HG02852 (cell line): Measurements from ENCODE around the gene SATL1.
"Not testable (repeated sequence)": the region's sequence is repeated elsewhere in the genome, so short reads cannot be mapped to it uniquely, and the experiment has no call there.

Experiments
- ATAC-seq: cut with Tn5 transposase; IDR thresholded peaks from one replicate; pipeline ENCODE4 v1.9.1; 2021; ENCODE audit warnings: mild to moderate bottlenecking, moderate library complexity; ENCODE audit not compliant: unreplicated experiment

SATL1 gene, protein sequence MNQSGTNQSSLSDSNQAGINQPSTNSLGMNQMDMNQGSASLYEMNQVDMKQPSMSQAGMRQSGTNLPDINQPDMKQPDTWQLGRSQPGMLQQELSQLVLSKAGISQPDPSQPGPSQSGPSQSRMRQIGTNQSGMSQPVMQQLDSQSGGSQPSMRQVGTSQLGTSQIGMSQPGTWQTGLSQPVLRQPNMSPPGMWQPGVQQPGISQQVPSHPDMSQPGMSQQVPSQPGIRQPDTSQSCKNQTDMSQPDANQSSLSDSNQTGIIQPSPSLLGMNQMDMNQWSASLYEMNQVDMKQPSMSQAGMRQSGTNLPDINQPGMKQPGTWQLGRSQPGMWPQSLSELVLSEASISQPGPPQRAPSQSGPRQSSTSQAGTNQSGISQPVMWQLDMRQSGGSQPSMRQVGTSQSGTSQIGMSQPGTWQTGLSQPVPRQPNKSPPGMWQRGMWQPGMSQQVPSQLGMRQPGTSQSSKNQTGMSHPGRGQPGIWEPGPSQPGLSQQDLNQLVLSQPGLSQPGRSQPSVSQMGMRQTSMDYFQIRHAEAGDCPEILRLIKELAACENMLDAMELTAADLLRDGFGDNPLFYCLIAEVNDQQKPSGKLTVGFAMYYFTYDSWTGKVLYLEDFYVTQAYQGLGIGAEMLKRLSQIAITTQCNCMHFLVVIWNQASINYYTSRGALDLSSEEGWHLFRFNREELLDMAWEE

DNA sequence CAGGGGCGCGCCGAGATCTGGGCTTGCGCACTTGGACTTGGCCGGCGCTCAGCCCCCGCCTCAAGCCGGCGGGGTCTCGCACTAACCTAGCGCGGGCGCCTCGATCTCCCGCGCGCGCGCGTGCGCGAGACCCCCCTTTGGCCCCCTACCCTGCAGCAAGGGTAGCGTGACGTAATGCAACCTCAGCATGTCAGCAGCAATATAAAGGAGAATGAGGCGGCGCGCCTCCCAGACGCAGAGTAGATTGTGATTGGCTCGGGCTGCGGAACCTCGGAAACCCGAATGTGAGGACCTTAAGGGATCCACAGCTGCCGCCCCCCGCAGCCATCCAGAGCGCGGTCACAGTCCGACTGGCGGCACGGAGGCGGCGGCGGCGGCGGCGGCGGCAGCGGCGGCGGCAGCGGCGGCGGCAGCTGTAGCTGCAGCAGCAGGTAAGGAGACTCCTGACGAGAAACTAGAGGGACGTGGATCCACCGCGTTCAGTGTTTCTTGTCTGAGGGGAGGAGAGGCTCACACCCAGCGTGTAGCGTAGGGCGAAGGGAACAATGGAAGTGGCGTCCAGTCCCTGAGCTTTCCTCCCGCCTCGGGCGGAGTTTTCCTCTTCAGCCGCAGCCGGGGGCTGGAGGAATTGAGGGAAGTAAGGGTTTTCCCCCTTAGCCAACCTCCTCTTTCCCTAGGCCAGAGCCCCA lies at the start of gene SATL1, which contains the start of gene ZNF711:
Gene SATL1 (minus strand): TSS at position 19 of the 689 bp plus-strand sequence. CDS start 134,811 bp downstream, outside the sequence.
Gene ZNF711 (plus strand): TSS at position 231 of the 689 bp plus-strand sequence. CDS start 3,582 bp downstream, outside the sequence.
- peak; percentile 64 for ATAC-seq

DNA sequence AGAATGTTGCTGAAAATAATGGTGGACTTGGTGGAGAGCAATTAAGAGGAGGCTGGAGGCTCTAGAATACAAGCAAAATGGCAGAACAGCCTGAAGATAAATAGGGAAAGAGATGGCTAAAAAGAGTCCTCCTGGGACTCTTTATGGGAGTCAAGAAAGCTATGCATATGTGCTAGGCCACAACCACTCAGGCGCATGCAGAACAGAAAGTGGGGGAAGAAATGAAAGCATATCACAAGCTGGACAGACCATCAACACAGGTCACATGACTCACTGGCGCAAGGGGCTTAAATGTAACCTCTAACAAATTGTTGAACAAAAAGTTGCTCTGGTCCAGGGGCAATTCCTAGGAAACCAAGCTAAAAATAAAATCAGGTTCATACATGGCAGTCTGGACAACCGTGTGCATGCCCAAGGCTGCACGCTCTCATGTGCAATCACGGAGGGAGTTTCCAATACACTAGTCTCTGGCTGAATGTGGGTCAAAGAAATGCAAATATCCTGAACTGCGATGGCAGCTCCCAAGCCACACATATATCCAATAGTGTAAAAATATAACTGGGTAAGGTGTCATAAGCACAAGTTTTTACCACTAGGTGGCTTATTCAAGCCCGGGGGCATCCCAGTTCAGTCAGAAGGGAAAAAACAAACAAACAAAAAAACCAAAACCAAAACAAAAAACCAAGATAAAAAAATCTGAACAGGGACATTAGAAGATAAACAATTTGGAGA lies 45.6 kb upstream of the SATL1 start:
- ATAC-seq: no peak

DNA sequence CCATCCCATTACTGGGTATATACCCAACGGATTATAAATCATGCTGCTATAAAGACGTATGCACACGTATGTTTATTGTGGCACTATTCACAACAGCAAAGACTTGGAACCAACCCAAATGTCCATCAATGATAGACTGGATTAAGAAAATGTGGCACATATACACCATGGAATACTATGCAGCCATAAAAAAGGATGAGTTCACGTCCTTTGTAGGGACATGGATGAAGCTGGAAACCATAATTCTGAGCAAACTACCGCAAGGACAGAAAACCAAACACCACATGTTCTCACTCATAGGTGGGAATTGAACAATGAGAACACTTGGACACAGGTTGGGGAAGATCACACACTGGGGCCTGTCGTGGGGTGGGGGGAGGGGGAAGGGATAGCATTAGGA lies 41.7 kb upstream of the SATL1 start:
- ATAC-seq: not testable (repeated sequence)

DNA sequence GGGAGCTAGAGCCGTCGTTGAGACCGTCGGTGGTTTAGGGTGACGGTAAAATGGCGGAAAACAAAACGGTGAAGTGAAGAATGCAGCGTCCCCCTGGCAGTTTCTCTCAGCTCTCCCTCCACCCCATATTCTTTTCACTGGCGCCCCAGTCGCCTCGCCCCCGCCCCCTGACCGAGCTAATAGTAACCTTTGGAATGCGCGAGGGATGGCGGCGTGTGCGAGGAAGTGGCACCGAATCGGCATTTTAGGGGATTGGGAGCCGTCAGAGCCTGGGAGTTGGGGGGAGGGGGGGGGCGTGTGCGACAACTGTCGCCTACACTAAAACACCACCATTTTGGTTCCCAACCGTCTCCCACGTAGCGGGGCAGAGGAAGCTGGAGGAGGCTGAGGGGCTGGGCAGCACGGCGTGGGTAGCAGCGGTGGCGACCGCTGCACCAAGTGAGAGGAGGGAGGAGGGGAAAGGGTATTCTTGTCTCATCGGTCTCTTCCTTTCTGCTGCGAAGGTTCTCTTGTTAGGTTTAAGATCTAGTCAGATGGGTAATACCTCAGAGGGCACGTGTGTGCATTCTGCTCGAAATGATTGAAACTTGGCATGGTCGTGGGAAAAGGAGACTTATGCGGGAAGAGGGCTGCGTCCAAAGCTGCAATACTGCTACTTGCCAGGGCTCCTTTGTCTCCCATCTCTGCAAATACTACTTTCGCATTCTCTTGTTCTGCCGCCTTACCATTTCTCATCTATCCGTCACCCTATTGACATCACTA lies 1.1 kb upstream of the SATL1 start:
- peak; percentile 50 for ATAC-seq

DNA sequence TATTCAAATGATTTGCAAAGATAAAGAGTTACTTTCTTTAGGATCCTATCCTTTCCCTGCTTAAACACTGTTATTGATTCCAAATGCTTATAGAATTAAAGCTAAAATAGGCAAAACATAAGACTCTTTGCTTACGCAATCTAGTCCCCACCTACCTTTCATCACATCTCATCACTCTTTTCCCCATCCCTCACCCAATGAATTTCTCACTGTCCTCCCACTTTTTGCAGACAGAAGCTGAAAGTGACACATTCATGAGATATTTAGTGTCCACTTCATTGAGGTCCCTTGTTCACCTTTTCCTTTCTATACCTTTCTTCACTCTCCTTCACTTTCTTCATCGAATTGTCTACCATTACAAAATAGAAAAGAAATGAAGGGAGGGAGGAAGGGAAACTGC lies 424 bp downstream of the SATL1 start:
- no peak for ATAC-seq

DNA sequence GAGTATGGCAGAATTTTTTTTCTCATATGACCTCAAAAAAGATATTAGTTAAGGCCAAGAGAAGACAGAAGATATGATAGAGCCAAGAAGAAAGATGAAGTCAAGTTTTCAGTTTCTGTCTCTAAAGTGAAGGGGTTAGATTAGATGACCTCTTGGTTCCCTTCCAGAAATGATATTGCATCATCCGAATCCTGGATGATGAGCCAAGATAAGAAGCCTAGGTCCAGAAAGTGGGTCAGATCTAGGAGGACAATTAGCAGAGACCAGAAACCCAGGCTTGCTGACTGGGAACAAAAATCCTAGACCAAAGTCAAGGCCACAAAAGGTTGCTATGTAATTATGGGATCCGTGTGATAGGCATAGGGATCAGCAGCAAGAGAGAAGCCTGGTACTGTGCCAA lies 20.2 kb downstream of the SATL1 start:
- ATAC-seq: no peak

DNA sequence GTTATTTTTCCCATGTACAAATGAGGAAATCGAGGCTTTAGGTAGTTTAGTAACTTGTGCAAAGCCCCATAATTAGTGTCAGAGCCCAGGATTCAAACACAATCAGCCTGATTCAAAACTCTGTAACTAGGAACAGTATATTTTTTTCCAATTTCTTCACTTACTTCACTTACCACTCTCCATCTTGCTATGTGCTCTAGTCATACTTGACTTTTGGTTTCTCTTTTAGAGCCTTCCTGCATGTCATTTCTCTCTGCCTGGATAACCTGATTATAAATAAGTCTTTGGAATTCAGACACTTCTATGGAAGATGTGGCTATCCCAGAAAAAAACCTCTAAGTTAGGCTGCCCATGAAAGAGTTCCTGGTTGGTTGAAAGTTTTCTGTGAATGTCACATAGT lies 22.2 kb downstream of the SATL1 start:
- ATAC-seq: peak; percentile 52

DNA sequence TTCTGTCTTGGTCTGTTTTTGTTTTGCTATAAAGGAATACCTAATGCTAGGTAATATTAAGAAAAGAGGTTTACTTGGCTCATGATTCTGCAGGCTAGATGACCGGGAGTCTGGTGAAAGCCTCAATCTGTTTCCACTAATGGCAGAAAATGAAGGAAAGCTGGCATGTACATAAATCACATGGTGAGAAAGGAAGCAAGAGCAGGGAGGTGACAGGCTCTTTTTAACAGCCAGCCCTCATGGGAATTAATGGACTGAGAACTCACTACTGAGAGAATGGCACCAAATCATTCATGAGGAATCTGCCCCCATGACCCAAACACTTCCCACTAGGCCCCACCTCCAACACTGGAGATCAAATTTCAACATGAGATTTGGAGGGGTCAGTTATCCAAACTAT lies 27.6 kb downstream of the SATL1 start:
- ATAC-seq: no peak

DNA sequence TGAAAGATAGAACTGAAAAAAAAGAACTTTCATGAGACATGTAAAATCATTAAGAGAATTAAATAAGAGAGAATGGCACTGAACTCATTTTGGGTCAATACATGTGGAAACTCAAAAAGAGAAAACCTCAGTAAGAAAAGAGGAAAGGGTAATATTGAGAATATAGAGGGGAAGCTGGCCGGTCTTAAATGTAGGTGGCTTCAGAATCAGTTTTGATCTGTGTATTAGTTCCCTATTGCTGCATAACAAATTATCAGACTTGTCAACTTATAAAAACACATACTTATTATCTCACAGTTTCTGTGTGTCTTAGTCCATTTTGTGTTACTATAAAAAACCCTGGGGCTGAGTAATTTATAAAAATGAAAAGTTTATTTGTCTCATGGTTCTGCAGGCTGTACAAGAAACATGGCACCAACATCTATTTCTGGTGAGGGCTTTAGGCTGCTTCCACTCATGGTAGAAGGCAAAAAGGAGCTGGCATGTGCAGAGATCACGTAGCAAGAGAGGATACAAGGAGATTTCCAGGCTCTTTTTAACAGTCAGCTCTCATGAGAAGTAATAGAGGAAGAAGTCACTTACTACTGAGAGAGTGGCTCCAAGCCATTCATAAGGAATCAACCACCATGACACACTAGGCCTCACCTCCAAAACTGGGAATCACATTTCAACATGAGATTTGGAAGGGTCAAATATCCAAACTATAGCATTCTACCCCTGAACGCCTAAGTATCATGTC lies 29.6 kb downstream of the SATL1 start:
- no peak for ATAC-seq

DNA sequence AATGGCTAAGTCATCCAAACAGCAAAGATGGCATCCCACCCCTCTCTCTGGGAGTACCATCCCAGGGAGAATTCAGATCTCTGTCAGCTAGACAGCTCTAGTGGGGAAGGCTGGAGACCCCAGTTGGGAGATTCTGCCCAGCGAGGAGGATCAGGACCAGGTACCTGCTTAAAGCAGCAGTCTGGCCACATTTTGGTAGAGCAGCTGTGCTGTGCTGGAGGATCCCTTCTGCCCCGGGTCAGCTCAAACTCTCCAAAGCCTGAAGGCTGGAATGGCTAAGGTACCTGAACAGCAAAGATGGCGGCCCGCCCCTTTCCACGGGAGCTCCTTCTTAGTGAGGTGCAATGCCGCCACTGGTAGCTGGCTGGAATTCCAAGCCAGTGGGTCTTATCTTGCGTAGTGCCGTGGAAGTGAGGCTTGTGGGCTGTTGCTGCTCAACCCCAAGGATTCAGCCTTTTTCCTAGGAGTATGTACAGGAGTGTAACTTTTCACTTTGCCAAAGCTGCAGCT lies 40.1 kb downstream of the SATL1 start:
- no peak for ATAC-seq

DNA sequence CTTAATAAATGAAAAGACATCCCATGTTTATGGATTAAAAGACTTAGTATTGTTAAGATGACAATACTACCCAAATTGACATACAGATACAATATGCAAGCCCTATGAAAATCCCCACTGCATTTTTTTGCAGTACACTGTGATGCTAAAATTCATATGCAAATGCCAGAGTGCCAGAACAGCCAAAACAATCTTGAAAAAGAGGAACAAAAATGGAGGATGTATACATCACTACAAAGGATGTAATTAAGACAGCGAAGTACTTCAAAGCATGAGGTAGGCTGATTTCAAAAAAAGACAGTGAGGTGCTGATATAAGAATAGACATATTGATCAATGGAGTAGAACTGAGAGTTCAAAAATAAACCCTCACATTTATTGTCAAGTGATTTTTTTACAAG lies 47.3 kb downstream of the SATL1 start:
- no peak for ATAC-seq

DNA sequence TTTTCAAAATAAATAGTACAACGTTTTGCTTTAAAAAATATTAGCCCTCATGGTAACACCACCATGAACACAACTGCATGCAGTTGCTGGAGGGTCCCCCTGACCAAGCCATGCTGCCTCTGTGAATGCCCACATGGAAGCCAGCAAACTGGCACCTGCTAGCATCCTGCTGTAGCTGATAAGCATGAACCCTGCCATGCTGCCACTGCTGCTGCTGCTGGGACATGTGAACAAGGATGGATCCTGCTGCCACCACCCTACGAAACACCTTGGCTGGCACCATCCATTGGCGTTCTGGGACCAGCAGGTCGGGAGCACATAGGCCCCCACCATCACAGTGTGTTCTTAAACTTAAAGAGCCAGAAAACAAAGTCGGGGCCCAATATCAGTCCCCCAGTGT lies 83.9 kb downstream of the SATL1 start:
- no peak for ATAC-seq

DNA sequence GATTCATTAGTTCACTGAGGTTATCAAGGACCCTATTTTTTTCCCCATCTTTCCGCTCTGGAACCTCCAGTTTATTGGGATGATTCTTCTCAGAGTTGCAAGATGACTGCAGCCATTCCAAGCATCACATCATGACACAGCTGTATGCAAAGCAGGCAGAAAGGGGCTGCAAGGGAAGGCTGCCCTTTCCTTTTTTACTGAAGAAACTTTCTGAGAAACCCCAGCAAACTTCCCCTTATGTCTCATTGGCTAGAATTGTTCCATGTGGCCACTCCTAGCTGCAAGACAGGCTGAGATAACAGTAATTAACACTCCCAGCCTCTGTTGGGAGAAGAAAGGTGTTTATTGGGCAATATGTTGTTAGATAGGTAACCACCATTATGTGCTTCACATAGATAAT lies 102.6 kb downstream of the SATL1 start:
- ATAC-seq: peak; percentile 80

DNA sequence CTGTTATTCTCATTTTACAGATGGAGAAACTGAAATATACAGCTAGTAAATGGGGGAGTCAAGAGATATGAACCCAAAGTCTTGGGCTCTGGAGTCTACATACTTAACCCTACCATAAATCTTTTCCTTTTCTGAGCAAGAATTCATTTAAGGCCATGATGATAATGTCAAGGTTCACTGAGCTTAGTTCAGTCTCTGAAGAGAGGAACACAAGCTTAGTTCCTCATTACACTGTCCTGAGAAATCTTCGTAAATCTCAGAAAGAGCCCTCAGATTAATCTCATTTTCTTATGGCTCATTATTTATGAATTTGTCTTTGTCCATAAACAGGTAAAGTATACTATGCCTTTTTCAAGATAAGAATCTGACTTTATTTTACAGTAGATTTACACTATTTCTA lies 104.2 kb downstream of the SATL1 start:
- ATAC-seq: no peak

DNA sequence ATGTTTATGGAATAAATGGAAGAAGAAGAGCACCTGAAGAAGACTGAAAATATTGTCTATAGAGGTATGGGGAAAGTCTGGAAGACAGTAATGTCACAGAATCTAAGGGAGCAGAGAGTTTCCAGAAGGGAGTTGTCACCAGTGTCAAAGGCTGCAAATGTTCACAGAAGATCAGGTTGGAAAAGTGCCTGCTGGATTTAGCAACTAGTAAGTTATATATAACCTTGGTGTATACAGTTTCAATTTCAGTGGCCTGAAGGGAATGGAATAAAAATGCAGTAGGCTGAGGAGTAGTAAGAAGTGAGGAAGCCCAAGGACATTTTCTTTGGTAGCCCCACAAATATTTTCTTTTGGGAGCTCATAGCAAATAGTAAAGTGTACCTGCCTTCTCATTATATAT lies 107.2 kb downstream of the SATL1 start:
- ATAC-seq: no peak

DNA sequence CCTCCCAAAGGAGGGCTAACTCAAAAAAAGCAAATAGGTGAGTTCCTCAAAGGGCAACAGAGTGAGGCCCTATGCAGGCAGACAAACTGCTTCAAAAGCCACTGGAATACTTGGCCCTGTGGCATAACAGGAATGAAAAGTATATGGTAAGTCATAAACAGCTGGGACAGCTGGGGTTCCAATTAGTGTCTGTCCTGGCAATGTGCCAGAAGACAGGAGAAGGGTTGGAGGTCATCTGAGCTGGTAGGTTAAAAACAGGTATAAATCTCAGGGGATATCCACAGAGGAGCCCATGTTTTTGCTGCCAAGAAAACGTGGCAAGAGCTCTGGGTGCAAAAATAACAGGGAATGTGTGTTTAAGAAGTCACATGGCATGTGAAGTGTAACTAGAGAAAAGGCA lies 128.3 kb downstream of the SATL1 start:
- no peak for ATAC-seq

DNA sequence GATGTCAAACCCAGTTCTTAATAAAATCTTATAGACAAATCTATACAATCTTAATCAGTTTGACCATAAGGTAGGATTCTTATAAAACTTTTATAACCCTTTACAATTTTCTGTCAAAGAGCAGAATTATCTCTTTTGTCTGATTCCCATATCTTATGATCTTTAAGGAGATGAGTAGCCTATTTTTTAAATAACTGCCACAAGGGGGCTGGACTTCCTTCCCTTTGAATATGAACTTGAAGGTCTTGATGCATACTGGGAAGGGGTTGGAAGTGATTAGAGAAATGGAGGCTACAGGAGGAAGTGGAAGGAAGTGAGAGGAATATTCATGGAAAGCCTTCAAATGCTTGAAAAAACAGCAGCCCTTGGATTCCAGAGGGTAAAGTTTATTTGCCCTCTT lies 128.8 kb downstream of the SATL1 start:
- no peak for ATAC-seq

DNA sequence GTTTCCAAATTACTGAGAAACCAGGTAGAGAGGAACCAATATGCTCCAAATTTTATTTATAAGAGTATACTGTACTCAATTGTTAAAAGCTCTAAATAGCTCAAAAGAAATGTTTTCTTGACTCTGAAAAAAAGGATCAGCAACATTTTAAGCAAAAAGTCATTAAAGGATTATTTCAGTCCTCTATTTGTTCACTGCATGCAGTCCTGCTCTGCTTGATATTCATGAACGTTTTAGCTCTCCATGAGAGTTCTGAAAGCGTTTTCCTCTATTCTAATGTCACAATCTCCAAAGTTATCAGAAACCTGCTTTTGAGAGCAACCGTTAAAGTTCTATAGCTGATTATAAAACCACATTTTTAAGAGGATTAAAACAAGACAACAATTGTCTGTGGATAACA lies 129.4 kb downstream of the SATL1 start:
- ATAC-seq: no peak

DNA sequence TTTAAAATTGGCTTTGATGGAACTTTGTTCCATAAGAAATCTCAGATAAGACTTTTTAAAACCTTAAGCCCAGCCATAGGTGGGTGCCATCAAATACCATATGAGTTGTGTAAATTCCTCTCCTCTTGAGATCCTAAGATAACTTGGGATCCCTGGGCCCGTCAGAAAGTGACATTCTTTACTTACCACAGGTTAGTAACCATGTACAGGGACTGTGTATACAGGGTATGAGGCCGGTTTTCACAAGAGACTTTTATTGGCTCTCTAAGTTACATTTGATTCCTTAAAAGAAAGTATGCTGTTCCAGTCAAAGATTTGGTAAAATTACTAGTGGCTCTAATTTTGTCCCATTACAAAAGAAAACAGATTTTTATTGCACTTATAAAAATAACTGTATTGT lies 129.8 kb downstream of the SATL1 start:
- no peak for ATAC-seq
